HT-29 (cell line): ENCODE results near the gene ZNF608. TPM values are rescaled to one million over a fixed set of nuclear protein-coding genes. Genes with fewer than 3 reads are reported as not detected.

Experiments
- DNase-seq: peaks from one replicate; pipeline ENCODE4 v3.0.0-alpha.2; 2015; ENCODE audit warnings: low spot score
- total RNA-seq: library from RNA; depleted of rRNA; stranded (reverse); fragments of >200 nt; shearing (Covaris generic); gene quantifications from 2 replicates; pipeline ENCODE4 v1.2.3, GENCODE V29; 2014

Gene ZNF608
- total RNA-seq, 1 experiment from 2014 or later = 4.9 TPM

DNA sequence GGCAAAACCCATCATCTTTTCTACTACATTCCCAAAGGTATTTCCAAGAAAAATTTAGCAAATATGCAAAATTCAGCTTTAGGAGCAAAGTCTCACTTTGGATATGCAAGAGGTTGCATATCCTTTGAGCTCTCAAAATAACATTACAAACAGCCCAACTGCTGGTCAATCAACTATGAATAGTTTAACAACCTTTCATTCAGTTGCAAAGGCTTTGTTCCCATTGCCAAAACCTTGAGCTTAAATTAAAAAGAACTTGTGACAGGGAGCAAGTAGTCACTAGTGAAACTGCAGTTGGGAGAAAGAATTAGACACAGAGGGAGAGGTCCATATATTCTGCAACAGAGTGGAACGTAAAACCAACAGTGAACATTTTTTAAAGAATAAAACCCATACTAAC is 8.8 kb downstream of the ZNF608 start:
- no peak for DNase-seq

- DNase-seq = no peak
These were observed 9.6 kb downstream of the ZNF608 start for GRCh38 chr5:124736805-124737188.

- peak; percentile 16 for DNase-seq
These were observed 10.2 kb downstream of the ZNF608 start for GRCh38 chr5:124736082-124736804.

DNA sequence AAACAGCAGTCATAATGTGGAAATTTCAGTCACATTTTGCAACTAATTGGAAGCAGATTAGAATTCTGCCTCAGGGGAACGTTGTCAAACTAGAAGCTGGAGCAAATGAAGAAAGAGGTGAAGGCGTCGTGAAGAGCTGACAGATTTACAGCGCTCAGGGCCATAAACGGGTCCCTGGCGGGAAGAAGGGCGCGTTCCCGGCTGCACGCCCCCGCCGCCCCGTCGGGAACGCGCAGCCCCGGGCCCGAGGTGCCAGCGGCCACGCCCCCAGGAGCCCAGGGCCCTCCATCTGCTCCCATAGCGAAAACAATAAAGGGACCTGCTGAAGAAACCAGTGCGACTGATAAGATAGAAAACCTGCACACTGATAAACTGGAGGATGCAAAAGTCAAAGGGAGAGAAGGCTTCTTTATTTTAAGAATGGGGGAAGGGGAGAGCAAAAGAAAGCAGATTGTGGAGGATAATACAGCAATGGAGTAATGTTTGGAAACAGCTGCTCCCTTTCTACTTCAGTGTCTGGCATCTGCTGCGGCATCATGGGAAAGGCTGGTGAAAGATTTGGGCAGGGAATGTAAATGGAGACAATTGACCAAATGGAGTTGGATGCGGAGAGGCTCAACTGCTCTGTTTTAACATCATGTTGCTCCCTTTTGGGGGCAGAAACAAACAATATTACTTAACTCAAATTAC is 11.1 kb downstream of the ZNF608 start:
- no peak for DNase-seq

GRCh38 chr5:124734574-124735168 is 11.8 kb downstream of the ZNF608 start:
- DNase-seq = no peak

DNA sequence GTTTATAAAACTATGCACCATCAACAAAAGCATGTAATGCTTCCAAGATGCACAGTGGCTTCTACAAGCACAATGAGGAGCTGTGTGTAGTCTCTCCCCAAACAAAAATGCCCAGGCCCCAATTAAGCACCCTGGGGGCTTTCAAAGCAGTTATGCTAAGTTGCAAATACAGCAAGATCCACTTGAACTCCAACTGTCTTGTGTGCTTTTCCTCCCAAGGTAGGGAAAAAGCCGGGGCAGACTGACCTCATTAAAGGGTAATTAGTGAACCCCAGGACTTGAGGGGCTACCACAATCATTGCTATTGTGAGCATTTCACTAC is 13.1 kb downstream of the ZNF608 start:
- no peak for DNase-seq

- no peak for DNase-seq
These were observed 13.8 kb downstream of the ZNF608 start for GRCh38 chr5:124732428-124733328.

DNA sequence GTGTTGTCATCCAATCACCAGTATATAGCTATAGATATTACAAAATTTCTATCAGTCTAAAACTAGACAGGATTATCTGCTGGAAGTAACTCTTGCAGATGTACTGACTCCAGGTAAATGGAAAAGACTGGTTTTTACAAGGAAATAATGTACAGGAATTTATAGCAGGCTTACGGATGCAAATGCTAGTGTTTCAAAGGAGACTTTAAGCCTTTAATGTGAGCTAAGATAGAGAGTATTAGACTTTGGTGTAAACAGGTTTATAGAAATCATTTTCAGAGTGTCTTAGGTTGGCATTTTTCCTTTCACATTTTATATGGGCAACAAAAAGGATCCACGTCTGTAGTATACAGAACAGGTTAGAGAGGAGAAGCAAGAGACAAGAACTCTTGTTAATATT is 16.1 kb downstream of the ZNF608 start:
- no peak for DNase-seq

DNA sequence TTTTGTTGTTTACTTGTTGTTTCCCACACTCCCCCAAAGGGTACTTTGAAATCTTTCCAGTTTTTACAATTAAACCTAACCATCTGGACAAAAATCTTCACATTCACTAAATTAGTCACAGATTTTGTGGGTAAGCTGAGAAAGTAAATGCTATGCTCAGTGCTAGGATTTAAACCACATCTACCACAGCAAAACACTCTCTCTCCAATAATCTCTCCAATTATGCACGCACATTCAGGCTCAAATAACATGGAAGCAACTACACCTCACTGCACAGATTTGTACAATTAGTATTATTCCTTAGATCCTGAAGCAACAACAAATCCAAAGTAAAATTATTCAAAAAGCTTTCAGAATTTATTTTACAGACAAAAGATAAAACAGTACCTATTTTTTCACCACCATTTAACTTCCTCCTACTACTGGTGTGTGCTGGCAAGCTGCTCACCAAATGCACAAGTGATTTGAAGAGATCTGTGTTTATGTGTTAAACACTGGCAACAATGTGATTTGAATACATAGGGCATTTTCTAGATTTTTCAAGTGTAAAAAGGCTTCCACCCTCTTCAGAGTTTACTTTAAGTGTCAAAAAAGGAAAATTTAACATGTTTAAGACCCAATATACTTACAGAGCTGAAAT is 16.6 kb downstream of the ZNF608 start:
- DNase-seq = no peak

DNA sequence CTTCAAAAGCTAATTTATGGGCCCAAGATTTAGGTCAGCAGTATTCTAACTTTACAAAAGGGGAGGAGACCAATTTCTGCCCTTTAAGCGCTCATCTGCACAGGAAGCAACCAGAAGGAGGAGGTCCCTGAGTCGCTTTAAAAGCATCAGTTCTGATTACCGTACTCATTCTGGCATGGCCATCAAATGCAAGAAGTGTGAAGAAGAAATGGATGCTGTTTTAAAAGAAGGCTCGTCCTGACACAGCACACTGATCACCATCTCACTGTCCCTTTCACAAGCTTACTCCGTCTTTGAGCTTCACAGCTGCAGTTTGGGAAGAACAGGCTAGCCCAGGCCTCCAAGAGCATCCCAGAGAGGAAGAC is 17.5 kb downstream of the ZNF608 start:
- DNase-seq = no peak

GRCh38 chr5:124728331-124728967 is 18.0 kb downstream of the ZNF608 start:
- DNase-seq = no peak

- no peak for DNase-seq
These were observed 19.6 kb downstream of the ZNF608 start for GRCh38 chr5:124726631-124727362.

- DNase-seq = no peak
These were observed 20.7 kb downstream of the ZNF608 start for GRCh38 chr5:124725622-124726258.

DNA sequence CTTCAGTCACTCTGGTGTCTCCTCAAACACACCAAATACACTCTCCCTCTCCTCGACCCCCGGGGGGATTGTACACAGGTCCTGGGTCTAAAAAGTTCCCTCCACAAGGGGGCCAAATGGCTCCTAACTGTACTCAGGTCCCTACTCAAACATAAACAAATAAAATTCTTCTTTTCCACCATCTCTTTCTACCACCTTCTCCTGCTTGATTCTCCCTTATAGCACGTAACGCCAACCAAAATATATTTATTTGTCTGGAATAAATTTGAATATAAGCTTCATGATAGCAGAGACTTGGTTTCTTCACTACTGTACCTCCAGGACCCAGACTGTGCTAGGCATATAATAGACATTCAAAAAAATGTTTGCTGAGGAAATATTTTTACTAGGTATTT is 21.4 kb downstream of the ZNF608 start:
- no peak for DNase-seq

GRCh38 chr5:124724357-124725039 is 21.9 kb downstream of the ZNF608 start:
- no peak for DNase-seq

DNA sequence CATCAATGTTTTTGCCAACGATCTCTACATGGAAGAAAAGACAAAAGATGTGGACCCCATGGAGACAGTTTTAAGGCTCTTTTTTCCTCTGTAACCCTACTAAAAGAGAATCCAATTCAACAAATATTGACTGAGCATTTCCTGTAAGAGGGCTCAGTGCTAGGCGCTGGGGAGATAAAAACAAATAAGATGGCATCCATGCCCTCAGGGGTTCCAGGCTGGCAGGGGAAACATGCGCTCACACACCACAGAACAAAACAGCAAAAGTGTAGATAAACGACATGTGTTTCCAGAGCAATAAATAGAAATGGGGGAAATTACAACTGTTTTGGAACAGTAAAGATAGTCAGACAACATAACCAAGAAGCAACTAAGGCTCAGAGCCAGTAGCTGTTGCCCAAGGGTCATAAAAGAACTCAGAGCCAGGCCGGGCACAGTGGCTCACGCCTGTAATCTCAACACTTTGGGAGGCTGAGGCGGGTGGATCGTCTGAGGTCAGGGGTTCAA is 25.2 kb downstream of the ZNF608 start:
- DNase-seq = no peak

DNA sequence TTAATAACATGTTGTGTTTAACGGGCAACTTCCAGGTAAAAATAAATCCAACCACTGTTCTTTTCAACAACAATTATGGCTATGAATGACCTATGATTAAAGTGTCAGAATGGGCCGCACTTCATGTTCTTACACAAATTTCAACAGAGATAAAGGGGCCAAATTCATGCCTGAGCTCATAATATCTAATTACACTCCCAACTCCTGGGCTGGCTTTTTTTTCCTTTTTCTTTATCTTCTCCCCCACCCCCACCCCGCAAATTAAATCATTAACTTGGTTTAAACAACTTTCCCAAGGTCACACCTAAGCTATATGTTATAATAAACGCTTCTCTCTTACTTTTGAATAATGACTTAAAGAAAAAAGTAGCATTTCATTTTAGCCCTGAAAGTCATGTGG is 25.8 kb downstream of the ZNF608 start:
- no peak for DNase-seq

DNA sequence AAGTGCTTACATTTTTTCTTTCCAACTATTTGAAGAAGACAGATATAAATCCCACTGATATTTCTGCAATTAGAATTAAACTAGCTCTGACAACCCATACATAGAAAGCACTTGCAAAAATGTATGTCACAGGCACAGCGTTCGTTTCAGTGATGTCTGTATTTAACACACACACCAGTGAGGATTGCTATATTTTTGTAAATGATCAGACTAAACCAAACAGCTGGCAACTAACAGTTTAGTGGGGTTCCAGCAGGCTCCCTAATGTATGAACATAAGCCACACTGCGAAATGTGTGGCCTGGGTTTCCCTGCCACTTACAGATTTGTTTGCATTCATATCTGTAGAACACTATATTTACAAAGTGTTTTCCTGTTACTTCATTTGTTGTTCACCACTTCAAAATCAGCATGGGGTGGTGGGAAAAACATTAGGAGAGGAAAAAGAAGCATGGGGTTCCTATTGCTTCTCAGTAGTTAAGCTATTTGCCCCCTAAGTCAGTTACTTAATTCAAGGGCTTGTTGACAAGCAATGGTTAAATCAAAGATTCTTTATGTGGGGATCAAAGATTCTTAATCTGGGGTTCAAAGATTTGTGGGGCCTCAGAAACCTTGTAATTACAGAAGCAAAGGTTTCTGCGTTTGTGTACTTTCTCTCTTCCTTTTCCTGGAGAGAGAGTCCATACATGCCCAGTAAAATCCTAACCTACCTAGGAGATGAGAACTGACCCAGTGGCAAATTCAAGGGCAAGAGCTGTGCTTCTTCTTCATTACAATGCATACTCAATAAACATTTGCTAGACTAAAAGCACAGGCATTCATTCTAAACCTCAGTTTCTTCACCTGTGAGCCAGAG is 27.1 kb downstream of the ZNF608 start:
- no peak for DNase-seq
